IMR-90 (cell line): ENCODE data around the gene KRTAP4-16. TPM values are rescaled to one million over a fixed set of nuclear protein-coding genes. Genes with fewer than 3 reads are reported as not detected.
"Not testable (repeated sequence)": the region's sequence is repeated elsewhere in the genome, so short reads cannot be mapped to it uniquely, and the experiment has no call there.

ENCODE experiments used
- ATAC-seq: fragments of 200-7000 bp; cut with Tn5 transposase; 2 replicates; pipeline ENCODE4 v1.9.1; 2020; ENCODE audit warnings: low read depth, mild to moderate bottlenecking, moderate library complexity
- BruUV-seq: library from RNA; stranded (reverse); fragments of 400-500 nt; replicated peaks from 2 replicates; lab custom pipeline; 2021; lab: Mats Ljungman, UMichigan
- CTCF ChIA-PET: fragments of 300-600 bp; formaldehyde crosslinking; extraction: SDS; loops from one replicate; lab custom pipeline; 2021; ENCODE audit warnings: antibody characterized with exemption; lab: Yijun Ruan, JAX
- POLR2A ChIA-PET: fragments of 300-600 bp; sonication (Branson Sonifier 250); formaldehyde crosslinking; loops from one replicate; lab custom pipeline; 2022; ENCODE audit warnings: antibody characterized with exemption; ENCODE audit not compliant: unreplicated experiment; lab: Charles Lee
- DNase-seq: peaks from one replicate; pipeline ENCODE4 v3.0.0; 2013
- H2AFZ ChIP-seq: replicated peaks from 2 replicates; pipeline ENCODE3; 2013; ENCODE audit warnings: low read length, mild to moderate bottlenecking; ENCODE audit not compliant: poor library complexity
- H2AK5ac ChIP-seq: 2 replicates; pipeline ENCODE4 v1.6.1; 2013; ENCODE audit warnings: low read depth, low read length, inconsistent platforms
- H2AK9ac ChIP-seq: replicated peaks from 2 replicates; pipeline ENCODE3; 2013; ENCODE audit warnings: mild to moderate bottlenecking, low read depth, low read length, moderate library complexity; ENCODE audit not compliant: poor library complexity
- H2BK120ac ChIP-seq: 2 replicates; pipeline ENCODE4 v1.6.1; 2013; ENCODE audit warnings: low read depth, low read length, inconsistent platforms
- H2BK15ac ChIP-seq: 3 replicates; pipeline ENCODE4 v1.6.1; 2013; ENCODE audit warnings: low read depth, low read length, inconsistent platforms
- H2BK20ac ChIP-seq: 2 replicates; pipeline ENCODE4 v1.6.1; 2013; ENCODE audit warnings: low read depth, mild to moderate bottlenecking, inconsistent platforms, low read length, moderate library complexity
- H2BK5ac ChIP-seq: 2 replicates; pipeline ENCODE4 v1.6.1; 2013; ENCODE audit warnings: mild to moderate bottlenecking, low read depth, low read length, inconsistent platforms; ENCODE audit not compliant: poor library complexity, severe bottlenecking
- H3K14ac ChIP-seq: replicated peaks from 2 replicates; pipeline ENCODE4 v1.6.1; 2013; ENCODE audit warnings: low read depth, low read length, inconsistent platforms
- H3K18ac ChIP-seq: 2 replicates; pipeline ENCODE4 v1.6.1; 2013; ENCODE audit warnings: low read depth, low read length, control low read depth
- H3K23ac ChIP-seq: 2 replicates; pipeline ENCODE4 v1.6.1; 2013; ENCODE audit warnings: low read depth, low read length, inconsistent platforms
- H3K27ac ChIP-seq: 2 replicates; pipeline ENCODE4 v1.5.1; 2013; ENCODE audit warnings: mild to moderate bottlenecking, control low read depth, low read length; ENCODE audit not compliant: insufficient read depth
- H3K27me3 ChIP-seq: 2 replicates; pipeline ENCODE4 v1.6.1; 2013; ENCODE audit warnings: low read length; ENCODE audit not compliant: control insufficient read depth, insufficient read depth
- H3K36me3 ChIP-seq: 2 replicates; pipeline ENCODE4 v1.6.1; 2013; ENCODE audit warnings: low read length, mixed read lengths; ENCODE audit not compliant: control insufficient read depth, insufficient read depth
- H3K4ac ChIP-seq: 2 replicates; pipeline ENCODE4 v1.6.1; 2013; ENCODE audit warnings: low read depth, low read length, inconsistent platforms
- H3K4me1 ChIP-seq: 2 replicates; pipeline ENCODE4 v1.6.1; 2013; ENCODE audit warnings: low read length, mixed read lengths; ENCODE audit not compliant: control insufficient read depth, insufficient read depth
- H3K4me2 ChIP-seq: 2 replicates; pipeline ENCODE4 v1.6.1; 2013; ENCODE audit warnings: low read depth, mild to moderate bottlenecking, control low read depth, low read length, moderate library complexity
- H3K4me3 ChIP-seq: 2 replicates; pipeline ENCODE4 v1.5.1; 2013; ENCODE audit warnings: low read depth, mild to moderate bottlenecking, control low read depth, low read length, moderate library complexity; ENCODE audit not compliant: insufficient read depth
- H3K56ac ChIP-seq: 2 replicates; pipeline ENCODE4 v1.6.1; 2013; ENCODE audit warnings: low read length, inconsistent platforms; ENCODE audit not compliant: insufficient read depth; ENCODE audit errors: extremely low read depth
- H3K79me1 ChIP-seq, 2 experiments: 2 replicates each; pipeline ENCODE4 v1.6.1; 2013; ENCODE audit warnings: low read length in 2 of 2, inconsistent platforms in 1 of 2, low read depth in 1 of 2
- H3K9ac ChIP-seq: 2 replicates; pipeline ENCODE4 v1.6.1; 2013; ENCODE audit warnings: low read depth, low read length, control low read depth
- H3K9me1 ChIP-seq: 2 replicates; pipeline ENCODE4 v1.6.1; 2013; ENCODE audit warnings: low read length, inconsistent platforms; ENCODE audit not compliant: insufficient read depth
- H3K9me3 ChIP-seq: 2 replicates; pipeline ENCODE4 v1.6.1; 2013; ENCODE audit warnings: low read length; ENCODE audit not compliant: control insufficient read depth, insufficient read depth
- H4K20me1 ChIP-seq: 2 replicates; pipeline ENCODE4 v1.6.1; 2013; ENCODE audit warnings: low read length, inconsistent platforms; ENCODE audit not compliant: insufficient read depth
- H4K5ac ChIP-seq: 2 replicates; pipeline ENCODE4 v1.6.1; 2013; ENCODE audit warnings: mild to moderate bottlenecking, low read depth, low read length, control low read depth
- H4K8ac ChIP-seq, 2 experiments: 2 replicates each; pipeline ENCODE4 v1.6.1; 2013; ENCODE audit warnings: low read depth in 2 of 2, low read length in 2 of 2, control low read depth in 1 of 2, inconsistent platforms in 1 of 2
- H4K91ac ChIP-seq: 2 replicates; pipeline ENCODE4 v1.6.1; 2013; ENCODE audit warnings: low read depth, low read length, inconsistent platforms; ENCODE audit not compliant: insufficient read depth
- CEBPB ChIP-seq: IDR thresholded peaks from 2 replicates; pipeline ENCODE4 v1.6.1; 2012; ENCODE audit warnings: low read depth, low read length, improper control_type of control experiment
- FOS ChIP-seq: fragments of 150-350 bp; IDR thresholded peaks from 2 replicates; pipeline ENCODE4 v1.6.1; 2016; ENCODE audit warnings: low read depth, low read length
- RFX5 ChIP-seq: IDR thresholded peaks from 2 replicates; pipeline ENCODE4 v1.8.0; 2012; ENCODE audit warnings: low read depth, mild to moderate bottlenecking, low read length, moderate library complexity
- WGBS, 2 experiments: methylation state at CpG; one replicate each; pipeline versions ENCODE4 v1.1.5 to v1.1.7; 2013; ENCODE audit warnings: missing lambda C conversion rate in 2 of 2; ENCODE audit not compliant: insufficient read length in 1 of 2; ENCODE audit errors: extremely low coverage in 2 of 2; 5-methylcytosine and 5-hydroxymethylcytosine counted together
- dilution Hi-C: fragments of 300-500 bp; cut with HindIII; formaldehyde crosslinking; loops from one replicate; pipeline ENCODE4 v1.14.3; 2018; ENCODE audit warnings: low sequenced_read_pairs; ENCODE audit not compliant: unreplicated experiment
- in situ Hi-C: fragments of 300-500 bp; cut with MboI; formaldehyde crosslinking; loops from 3 replicates; pipeline ENCODE4 v1.14.3; 2019; ENCODE audit warnings: low sequenced_read_pairs, inconsistent platforms, mixed read lengths
- intact Hi-C: fragments of 100-400 bp; cut with micrococcal nuclease; formaldehyde crosslinking; loops from 2 replicates; pipeline ENCODE4 v1.10.0; 2022
- polyA plus RNA-seq, 3 experiments: library from polyadenylated mRNA; depleted of rRNA; stranded (reverse); fragments of >200 nt; gene quantifications; 2 replicates each; pipeline ENCODE4 v1.2.3, GENCODE V29; 2012; ENCODE audit warnings: low replicate concordance in 1 of 3
- total RNA-seq: library from RNA; depleted of rRNA; stranded (reverse); fragments of >200 nt; gene quantifications from 2 replicates; pipeline ENCODE4 v1.2.3, GENCODE V29; 2012

The KRTAP4-16 gene
- total and polyA plus RNA-seq, 2 of the 4 experiments (the other 2 are of a cell fraction): not detected

DNA sequence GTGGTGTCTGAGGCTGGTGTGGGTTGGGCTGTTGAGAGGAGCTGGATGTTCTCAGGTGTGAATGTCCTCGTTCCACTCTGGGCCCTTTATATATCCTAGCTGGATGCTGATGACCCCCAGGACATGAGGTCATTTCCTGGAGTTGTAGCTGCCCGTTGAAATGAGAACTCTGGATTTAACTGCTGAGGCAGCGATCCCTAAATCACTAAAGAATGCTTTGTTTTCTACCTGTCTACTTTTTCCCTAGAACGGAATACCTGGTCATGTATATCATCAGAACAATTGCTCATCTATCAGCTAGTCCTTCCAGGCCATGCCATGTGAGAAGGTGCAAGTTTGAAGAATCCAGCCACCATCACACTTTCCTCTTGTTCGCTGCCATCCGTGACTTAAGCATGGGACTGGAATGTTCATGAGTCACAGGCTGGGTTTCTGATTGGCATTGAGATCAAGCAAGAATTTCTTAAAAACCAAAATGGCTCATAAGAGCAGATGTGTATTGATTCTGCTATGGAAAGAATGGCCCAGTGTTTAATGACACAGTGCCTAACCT is 41.9 kb downstream of the KRTAP4-16 start, which contains the start of gene KRTAP2-3 (continued):
- TF ChIP-seq RFX5: no peak

DNA sequence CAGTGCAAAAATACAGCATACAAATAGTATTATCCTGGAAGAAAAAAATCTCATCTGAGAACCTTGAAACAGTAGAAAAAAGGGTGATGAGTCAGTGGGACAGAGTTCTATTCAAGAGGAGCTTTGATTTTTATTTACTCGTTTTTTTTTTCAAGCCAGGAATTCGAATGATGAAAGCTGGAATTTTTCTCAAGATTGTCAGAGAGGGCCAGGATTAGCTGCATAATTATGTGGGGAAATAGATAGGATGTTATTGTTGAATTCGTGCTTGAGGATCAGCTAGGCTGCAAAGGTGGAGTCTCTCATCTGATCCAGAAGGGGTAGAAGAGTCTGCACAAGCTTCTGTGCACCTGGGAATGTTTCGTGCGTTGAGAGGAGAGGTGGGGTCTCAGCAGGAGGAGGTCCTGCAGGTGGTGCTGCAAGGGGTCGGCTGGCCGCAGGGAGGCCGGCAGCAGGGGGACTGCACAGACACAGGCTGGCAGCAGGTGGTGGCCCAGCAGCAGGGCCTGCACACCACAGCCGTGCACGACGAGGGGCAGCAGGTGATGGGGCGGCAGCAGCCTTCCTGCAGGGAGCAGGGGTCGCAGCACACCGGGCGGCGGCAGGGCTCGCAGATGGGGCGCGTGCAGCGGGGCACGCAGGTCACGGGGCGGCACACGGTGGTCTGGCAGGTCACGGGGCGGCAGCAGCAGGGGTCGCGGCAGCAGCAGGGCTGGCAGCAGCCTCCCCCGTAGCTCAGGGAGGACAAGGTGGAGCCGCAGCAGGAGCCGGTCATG is 42.5 kb downstream of the KRTAP4-16 start:
- dilution Hi-C loops, H4K20me1 ChIP-seq, H3K9me1 ChIP-seq, H2AK9ac ChIP-seq, H2AFZ ChIP-seq, H3K27me3 ChIP-seq, H3K36me3 ChIP-seq, H3K9me3 ChIP-seq, H3K79me1 ChIP-seq, in situ Hi-C loops, H3K4me3 ChIP-seq: not testable (repeated sequence)
- H3K4ac ChIP-seq: peak overlapping the region; percentile 93
- H3K14ac ChIP-seq: peak overlapping the region; percentile 79; the same call in 1 of the 2 replicates
- H3K23ac ChIP-seq: peak overlapping the region; percentile 93; the same call in 1 of the 2 replicates
- peak overlapping the region; percentile 89 for H4K91ac ChIP-seq
- peak overlapping the region; percentile 98 for H2BK5ac ChIP-seq
- peak overlapping the region; percentile 99 for H2BK120ac ChIP-seq
- DNase-seq (peak; percentile 94), ATAC-seq (peak; percentile 35)
- peak overlapping the region; percentile 71; the same call in 1 of the 2 replicates for H3K56ac ChIP-seq
- TF ChIP-seq FOS (0 out of 2 replicates have a peak, but pooled peaks have one; percentile 47), CEBPB (peak; percentile 74)
- H3K4me1 ChIP-seq: peaks cover 16% of the 10 kb centered on the region
- POLR2A ChIA-PET: interaction anchor here (0.6 to 3.0 kb wide), 3 partner anchors 11 to 510 kb away, joined by 3 to 12 read pairs (median 5); no protein-coding TSS in a partner anchor
- H3K9ac ChIP-seq: peak overlapping the region; percentile 55; the same call in 1 of the 2 replicates
- peak overlapping the region; percentile 10 to 67 for H4K8ac ChIP-seq
- CTCF ChIA-PET: interaction anchor here (0.7 to 2.1 kb wide), 2 partner anchors 254 to 263 kb away, joined by 3 to 7 read pairs; no protein-coding TSS in a partner anchor
- peak overlapping the region; percentile 76 for H3K18ac ChIP-seq
- peak overlapping the region; percentile 94 for H3K27ac ChIP-seq
- peak overlapping the region; percentile 93 for H2AK5ac ChIP-seq
- H2BK20ac ChIP-seq: peak overlapping the region; percentile 98
- 0% methylated on average over 1 of the region's 31 CpGs; no CpG with 5 or more reads in 1 of the 2 experiments for WGBS, 2 experiments
- peak overlapping the region; percentile 25; the same call in 1 of the 3 replicates for H2BK15ac ChIP-seq
- BruUV-seq: TSS peak; percentile 81
- H3K4me2 ChIP-seq: peak overlapping the region; percentile 72
- H4K5ac ChIP-seq: peak overlapping the region; percentile 91; the same call in 1 of the 2 replicates
- intact Hi-C loops: loop anchor here (2.0 to 5.0 kb wide), 6 partner anchors 102 to 588 kb away; no protein-coding TSS in a partner anchor
